GM19455 (cell line): ENCODE results near the gene SHISAL1.
"Not testable (repeated sequence)": the region's sequence is repeated elsewhere in the genome, so short reads cannot be mapped to it uniquely, and the experiment has no call there.

Experiments
- ATAC-seq: cut with Tn5 transposase; IDR thresholded peaks from one replicate; pipeline ENCODE4 v1.9.1; 2021; ENCODE audit not compliant: unreplicated experiment

The SHISAL1 gene

DNA sequence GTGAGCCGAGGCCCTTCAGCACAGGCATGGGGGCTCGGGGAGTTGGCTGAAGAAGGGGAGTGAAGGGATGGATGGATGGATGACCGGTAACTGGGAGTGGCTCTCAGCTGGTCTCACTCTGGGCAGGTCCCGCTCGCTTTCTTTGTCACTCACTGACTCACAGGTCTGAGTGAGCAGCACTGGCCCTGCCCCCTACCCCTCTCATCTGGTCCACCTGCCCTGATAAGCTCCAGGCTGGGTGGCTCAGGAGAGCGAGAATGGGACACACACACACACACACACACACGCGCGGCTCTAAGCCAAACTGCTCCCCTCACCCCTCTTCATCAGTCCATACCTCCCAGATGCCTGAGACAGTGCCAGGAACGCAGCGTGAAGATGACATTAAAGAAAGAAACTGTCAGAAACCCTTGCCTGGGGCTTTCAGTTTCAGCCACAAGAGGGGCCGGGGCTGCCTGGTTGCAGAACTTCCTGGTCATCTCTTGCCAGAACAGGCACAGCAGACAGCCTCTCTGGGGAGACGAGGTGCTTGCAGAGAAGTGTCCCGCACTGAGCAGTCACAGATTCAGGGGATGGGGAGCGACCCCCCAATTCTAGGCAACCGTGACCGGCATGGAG is 16.5 kb upstream of the SHISAL1 start:
- ATAC-seq = peak; percentile 59

DNA sequence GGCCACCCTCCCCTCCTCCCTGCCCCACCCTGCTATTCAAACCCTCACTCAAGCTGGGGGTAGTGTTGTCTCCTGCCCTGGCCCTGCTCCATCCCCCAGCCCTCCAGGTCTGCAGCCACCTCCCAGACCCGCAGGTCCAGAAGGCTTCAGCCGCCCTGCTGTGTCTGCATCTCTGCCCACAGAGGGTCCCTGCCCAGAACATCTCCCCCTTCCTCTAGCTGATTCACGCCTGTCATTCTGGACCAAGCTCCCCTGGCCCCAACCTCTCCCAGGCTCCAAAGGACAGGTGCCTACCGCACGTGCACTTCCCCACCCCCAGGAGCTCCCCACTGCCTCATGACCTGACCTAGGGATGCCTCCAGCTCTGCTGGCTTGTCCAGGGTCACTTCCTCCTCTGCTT is 16.0 kb upstream of the SHISAL1 start:
- no peak for ATAC-seq

DNA sequence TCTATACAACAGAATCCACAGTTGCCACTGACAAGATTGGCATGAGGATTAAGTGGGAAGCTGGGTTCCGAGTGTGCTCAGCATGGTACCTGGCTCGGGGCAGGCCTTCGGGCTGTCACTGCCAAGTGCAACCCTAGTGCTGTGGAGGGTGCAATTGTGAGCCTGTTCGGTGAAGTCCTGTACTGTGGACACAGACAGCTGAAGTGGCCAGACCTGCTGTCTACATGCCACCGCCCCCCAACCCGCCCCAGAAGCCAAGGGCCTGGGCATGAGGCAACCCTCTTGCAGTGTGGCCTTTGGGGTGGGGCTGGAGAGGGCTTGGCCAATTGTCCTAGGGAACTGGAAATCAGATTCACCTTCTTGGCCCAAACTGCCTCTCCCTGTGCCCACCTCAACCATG is 15.6 kb upstream of the SHISAL1 start:
- ATAC-seq = no peak

DNA sequence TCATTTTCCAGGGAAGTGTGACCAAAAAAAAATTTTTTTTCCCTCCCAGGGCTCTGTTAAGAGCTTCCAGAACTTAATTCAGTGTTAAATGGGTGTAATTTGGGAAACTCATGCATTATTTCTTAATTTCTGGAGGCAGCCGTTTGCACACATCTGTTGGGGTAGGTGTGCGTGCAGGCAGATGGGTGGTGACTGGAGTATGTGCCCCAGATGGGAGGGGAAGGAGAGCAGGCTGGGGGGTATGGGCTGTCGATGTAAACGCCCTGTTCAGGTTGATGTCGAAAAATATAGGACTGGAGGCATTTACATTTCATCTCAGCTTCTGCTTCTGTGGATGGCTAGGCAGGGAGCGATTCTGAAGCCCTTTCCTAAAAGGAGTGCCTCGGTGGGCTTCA is 13.7 kb upstream of the SHISAL1 start:
- no peak for ATAC-seq

DNA sequence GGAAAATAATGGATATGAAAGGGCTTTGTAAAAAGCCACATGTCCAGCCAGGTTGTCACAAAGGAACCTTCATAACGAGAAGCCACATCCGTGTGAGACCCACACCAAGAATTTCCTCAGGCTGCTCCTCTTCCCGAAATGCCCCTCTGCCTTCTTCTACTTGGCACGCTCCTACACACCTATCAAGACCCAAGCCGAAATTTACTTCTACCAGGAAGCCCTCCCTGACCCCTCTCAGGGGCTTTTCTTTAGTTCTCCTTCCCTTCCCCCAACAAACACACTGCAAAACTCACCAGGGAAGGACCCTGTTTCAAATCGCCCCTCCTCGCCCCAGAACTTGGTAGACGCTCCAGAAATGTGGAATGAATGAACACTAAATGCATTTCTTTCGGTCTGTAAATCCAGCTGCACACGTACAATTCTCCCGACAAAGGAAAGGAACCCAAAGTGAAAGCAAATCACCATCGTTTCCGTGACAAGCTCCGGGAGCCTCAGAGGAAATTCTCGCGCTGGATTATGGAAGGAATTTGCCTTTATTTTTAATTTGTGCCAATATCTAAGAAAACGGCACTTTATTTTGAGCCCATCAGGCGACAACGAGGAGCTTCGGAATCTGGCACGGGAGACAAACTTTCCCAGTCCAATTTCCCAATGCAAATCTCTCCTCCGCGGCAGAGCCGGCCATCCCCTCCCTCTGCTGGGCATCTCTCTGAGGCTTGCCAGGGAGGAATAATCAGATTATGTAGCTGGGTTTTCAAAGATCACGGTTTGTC is 13.2 kb upstream of the SHISAL1 start:
- no peak for ATAC-seq

DNA sequence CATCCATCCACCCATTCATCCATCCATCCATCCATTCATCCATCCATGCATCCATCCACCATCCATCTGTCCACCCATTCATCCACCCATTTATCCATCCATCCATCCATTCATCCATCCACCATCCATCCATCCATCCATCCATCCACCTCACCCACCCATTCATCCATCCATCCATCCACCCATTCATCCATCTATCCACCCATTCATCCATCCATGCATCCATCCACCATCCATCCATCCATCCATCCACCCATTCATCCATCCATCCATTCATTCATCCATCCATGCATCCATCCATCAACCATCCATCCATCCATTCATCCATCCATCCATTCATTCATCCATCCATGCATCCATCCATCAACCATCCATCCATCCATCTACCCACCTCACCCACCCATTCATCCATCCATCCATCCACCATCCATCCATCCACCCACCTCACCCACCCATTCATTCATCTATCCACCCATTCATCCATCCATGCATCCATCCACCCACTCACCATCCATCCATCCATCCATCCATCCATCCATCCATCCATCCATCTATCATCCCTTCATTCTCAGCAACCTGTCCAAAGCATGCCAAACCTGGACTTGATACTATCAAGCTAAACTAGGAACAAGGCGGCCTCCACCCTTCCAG is 10.5 kb upstream of the SHISAL1 start:
- not testable (repeated sequence) for ATAC-seq

DNA sequence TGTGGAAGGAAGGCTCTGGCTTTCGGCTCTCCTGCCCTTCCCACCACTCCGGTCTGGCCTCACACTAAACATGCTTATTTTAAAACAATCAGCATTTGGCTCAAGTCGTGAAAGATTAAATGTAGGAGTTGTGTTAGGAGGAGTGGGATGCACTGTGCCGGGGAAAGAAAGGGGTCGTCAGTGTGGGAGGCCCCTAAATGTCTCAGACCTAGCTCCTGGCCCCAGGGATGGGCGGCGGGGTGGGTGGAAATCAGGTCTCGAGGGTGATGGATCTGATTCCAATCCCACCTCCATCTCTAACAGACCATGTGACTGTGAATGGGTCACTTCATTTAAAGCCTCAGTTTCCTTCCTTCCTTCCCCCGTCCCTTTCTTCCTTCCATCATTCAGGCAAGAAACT is 6.9 kb upstream of the SHISAL1 start:
- no peak for ATAC-seq

DNA sequence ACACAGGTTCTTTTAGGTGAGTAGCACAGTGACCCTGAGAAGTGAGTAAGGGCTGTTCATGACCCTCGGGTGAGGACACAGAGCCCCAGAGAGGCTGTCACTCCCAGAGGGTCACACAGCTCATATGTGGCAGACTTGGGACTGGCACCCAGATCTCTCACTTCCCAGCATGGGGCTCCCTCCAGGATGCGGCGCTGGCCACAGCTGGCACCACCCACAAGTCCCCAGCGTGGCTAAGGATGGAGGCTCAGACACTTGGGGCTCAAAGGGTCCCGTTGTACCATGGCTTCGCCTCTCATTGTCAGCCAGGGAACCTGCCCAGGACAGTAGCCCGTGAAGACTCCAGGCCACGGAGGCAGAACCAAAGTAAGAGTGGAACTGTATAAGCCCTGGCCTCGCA is 6.0 kb upstream of the SHISAL1 start:
- ATAC-seq = no peak

DNA sequence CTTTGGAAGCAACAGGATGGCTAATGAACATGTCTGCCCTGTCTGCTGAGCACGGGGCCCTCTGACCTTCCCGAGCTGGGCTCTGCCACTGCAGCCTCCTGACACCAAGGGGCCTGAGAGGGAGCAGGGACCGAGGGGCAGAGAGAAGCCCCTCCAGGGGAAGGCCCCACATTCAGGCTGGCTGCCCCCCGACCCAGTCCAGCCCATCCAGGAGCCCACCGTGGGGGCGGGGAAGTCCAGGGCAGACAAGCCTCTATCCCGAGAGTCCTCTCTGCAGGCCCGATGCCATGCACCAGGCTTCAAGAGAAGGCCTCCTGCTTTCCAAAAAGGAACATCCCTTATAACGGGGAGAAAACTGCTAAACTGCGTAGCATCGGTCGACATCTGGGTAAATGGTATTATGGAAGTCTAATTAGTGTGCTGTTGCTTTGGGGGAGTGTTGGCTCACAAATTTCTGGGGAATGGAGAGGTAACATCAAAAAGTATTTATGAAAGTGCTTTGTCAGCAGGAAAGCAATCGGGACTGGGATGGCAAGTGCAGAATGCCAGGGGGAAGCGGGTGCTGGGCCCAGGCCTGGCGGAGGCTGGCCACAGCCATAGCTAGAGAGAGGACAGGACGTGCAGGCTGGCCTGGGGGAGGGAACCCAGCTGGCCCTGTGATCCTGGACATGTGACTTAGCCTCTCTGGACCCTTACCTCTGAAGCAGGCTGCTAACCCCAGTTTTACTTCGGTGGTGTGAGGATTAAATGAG is 5.3 kb upstream of the SHISAL1 start:
- no peak for ATAC-seq

DNA sequence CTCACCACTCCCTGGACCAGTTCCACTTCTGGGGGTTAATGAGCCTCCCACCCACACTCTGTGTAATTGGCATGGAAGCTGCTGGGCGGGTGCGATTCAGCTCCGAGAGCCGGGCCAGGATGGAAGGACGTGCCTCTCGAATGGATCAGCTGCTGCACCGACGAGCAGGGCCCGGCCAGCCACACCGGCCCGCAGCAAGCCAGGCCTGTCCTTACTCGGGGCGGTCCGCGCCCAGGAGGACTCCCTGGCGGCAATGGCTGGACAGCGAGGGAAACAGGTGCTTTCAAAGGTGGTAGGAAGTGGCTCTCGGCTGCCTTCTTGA is 4.3 kb upstream of the SHISAL1 start:
- no peak for ATAC-seq

DNA sequence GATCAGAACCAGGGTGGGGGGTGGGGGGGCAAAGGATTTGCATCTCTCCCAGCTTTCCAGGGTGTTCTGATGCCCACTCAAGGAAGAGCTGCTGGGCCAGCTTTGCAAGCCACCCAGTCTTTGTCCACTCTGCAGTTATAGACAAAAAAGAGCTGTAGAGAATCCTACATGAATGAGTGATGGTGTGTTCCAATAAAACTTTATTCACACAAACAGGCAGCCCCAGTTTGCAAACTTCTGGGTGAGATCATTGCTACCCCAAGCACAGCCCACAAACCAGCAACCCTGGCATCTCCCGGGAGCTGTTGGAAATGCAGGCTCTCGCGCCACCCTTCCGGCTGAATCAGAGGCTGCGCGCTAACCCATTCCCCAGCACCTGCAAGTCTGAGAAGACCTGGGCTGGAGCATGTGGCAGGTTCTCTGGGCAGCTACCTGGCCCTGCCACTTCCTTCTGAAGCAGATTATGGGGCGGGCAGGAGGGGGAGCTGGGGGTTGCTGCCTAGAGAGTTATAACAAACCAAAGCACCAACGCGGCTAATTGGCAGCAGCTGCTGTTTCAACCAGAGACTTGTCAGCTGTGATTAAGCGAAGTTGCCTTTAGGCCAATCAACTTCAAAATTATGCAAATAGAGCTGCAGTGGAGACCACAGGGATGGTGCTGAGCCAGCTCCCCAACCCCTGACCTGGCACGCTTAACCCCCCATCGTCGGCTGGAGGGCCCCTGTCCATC is 3.8 kb upstream of the SHISAL1 start:
- no peak for ATAC-seq

DNA sequence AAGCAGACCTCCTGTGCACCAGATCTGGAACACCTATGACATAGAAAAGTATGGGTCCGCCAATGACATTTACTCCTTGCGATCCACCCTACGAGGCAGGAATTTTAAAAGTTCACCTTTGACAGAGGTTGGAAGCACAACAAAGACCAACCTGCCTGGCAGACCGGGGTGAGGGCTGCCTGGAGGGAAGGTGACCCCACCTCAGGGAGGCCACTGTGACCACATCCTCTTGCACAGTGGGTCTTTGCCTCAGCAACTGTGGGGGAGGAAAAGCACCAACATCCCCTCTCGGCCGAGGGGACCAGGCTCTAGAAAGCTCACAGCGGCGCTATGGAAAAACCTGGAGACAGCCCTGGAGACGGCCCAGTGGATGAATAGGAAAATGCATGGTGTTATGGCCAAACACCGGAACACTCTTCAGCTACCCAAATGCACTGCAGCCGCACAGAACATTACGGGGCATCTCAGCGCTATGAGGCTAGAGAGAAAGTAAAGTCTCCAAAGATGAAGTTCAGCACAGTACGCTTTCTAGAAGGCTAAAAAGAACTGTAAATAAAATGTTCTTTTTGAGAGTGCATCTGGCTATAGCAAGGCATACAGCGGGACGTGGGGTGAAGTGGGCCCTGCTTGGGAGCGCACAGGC is 1.8 kb upstream of the SHISAL1 start:
- ATAC-seq = no peak

DNA sequence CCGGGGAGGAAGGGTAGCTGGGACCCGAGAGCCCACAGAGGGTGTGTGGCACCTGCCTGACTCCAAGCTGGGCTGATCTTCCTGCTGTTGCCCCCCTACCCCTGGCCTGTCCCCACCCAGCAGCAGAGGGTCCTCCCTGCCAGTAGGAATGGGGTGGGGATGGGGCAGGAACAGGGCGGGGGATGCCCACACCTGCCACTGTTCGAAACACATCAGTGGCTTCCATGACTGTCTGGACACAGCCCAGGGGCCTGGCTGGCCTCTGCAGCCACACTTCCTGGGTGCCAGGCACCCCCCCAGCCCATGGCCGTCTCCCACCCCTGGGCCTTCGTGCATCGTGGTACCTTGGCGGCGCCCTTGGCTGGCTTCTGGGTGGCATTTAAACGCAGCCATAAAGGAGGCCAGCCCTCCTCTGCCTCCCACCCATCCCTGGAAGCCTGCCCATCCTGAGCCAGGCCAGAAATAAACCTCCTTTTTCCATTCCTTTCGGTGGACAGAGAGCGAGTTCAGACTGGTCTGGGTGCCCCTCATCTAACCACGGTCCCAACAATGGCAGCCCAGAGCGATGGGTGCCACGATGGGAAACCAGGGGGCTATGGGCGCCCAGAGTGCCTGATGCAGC is 745 bp upstream of the SHISAL1 start:
- ATAC-seq = no peak

DNA sequence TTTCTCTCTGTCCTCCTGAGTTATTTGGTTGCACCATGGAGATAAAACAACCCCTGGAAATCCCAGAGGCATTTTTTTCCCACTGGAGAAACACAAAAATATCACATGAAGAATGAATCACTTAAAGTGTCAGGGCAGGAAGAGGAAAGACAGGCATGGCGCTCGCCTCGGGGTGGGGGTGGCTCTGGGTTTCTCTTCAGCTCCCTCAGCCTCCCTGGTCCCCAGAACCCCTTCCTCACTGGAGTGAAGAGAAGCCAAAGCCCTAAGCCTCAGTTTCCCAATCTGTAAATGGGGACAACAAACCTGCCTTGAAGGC is 938 bp downstream of the SHISAL1 start:
- ATAC-seq = no peak

DNA sequence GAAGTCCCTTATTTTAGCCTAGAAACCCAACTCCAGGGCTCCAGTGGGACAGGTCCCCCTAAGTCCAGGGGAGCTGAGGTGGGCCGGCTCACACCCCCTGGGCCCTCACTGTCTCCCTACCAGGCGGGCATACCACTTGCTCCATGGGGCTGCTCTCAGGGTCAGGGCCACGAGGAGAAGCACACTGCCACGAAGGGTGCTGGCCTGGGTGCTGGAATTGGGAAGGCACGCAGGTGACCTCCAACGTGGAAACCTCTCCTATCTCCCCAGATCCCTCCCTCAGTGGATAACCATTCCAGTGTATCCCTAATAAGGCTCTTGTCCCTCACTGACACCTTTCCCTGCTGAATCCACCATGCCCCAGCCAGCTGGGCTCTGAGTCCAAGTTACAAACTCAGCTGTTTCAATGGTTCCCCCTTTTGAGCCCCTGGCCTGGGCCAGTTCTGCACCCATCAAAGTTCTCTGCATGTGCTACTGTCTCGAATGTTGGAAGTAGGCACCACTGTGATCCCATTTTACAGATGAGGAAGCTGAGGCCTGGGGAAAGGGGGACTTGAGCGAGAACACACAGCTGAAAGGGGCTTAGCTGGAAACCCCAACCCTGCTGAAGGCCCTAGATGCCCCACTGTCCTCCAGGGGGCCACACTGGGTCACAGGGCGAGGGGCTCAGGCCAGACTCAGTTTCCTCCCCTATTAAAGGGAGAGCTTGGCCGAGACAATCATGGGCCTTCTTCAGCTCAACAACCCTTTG is 1.5 kb downstream of the SHISAL1 start:
- ATAC-seq = no peak

DNA sequence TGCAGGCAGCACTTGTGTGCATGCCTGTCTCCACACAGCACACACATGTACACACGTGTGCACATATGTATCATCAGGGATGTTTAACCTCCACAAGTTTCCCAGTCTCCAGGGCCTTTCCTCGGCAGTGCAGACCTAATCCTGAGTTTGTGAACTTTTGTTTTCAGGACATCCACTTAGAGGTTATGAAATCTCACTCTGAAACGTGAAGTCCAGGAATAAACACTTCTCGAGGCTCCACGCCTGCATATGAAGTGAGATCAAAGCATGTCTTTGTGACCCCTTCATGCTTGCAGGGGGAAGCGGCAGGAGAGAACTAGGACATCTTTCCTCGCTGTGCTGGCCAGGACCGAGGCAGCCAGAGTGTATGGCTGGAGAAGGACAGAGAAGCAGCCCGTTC is 3.1 kb downstream of the SHISAL1 start:
- ATAC-seq = no peak

DNA sequence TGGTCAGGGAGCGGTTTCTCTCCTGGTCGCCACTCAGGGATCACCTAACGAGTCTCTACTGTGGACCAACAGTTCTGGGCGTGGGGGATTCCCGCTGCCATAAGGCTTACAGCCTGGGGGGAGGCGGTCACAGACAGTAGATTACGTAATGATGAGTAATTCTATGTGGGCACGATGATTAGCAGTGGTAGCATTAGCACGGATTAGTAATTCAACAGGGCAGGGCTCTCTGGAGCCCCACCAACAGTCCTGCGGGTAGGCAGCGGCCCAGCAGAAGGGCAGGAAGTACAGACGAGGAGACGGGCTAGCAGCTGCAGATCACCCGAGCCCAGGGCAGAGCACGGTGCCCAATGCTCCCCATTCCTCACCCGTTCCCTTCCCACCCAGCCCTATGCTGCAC is 3.6 kb downstream of the SHISAL1 start:
- no peak for ATAC-seq

DNA sequence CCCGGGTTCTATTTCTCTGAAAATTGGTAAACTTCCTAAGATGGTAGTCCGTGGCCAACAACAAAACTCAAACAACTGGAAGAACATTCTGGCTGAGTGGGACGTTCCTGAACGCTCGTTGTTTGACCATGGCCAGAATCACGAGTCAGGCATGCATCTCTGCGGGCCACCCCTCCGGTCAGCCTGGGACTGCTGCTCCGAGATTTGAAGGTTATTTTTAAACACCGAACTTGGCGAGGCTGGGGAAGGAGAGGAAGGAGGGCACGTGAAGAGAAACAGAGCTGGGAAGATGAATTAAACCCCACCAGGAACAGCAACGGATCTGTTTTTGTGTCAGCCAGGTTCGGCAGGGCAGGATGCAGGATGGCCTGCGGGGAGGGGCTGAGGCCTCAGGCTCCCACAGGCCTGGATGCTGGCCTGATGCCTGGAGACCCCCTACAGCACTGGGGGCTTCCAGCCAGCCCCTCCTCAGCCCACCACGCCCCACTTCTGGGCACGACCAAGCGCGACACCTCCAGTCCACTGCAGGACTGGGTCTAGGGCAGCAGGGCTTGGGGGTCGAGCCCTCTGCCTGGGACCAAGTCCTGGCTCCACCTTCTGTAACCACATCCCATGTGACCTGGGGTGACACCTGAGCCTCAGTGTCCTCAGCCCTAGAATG is 5.1 kb downstream of the SHISAL1 start:
- ATAC-seq = no peak

DNA sequence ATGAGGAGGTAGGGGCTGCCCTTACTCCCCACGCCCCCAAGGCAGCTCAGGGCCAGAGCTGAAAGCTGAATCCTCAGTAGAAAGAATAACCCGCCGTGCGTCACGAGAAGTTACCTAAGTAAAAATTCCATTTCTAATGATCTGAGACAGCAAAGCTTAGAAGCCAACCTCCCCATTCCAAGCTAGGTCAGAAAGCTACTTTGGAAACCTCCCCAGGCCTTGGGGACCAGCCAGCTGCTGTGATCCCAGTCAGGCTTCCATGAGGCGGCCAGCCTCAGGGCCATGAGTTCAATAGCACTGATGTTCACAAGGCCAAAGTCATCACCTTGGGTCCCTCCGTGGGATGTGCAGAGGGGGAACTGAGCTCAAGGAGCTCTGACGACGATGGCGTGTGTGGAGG is 6.9 kb downstream of the SHISAL1 start:
- no peak for ATAC-seq
